Esophagus muscularis mucosa (tissue), 4 donors: ENCODE measurements around the gene PTPRN2. TPM values are rescaled to one million over a fixed set of nuclear protein-coding genes. Genes with fewer than 3 reads are reported as not detected.

Experiments
- DNase-seq: peaks from one replicate; pipeline ENCODE4 v3.0.0-alpha.2; 2017; ENCODE audit errors: extremely low spot score
- H3K27ac ChIP-seq, 4 donors: fragments of 200-600 bp; sonication (generic); replicated peaks in 1 of 4; 1 replicate in 3 of 4; 2 replicates in 1 of 4; pipeline ENCODE4 v1.5.1; 2016 to 2019; ENCODE audit warnings: mild to moderate bottlenecking in 1 of 4
- H3K27me3 ChIP-seq, 4 donors: fragments of 200-600 bp; sonication (generic); one replicate each; pipeline versions ENCODE4 v1.5.1 to v1.6.0; 2016 to 2019
- H3K36me3 ChIP-seq, 4 donors: fragments of 200-600 bp; sonication (generic); one replicate each; pipeline ENCODE4 v1.5.1; 2016 to 2019
- H3K4me1 ChIP-seq, 4 donors: fragments of 200-600 bp; sonication (generic); one replicate each; pipeline ENCODE4 v1.5.1; 2016 to 2019
- H3K4me3 ChIP-seq, 4 donors: fragments of 200-600 bp; sonication (generic); 1 replicate in 2 of 4; 2 replicates in 2 of 4; pipeline ENCODE4 v1.5.1; 2016 to 2019; ENCODE audit warnings: mild to moderate bottlenecking in 4 of 4, moderate library complexity in 1 of 4
- H3K9me3 ChIP-seq, 4 donors: fragments of 200-600 bp; sonication (generic); 1 replicate in 3 of 4; 2 replicates in 1 of 4; pipeline ENCODE4 v1.5.1; 2016 to 2019
- EP300 ChIP-seq: sonication (generic); formaldehyde crosslinking; IDR thresholded peaks from one replicate; pipeline ENCODE4 v1.6.1; 2017; ENCODE audit warnings: antibody characterized with exemption
- POLR2A ChIP-seq: fragments of 450-650 bp; IDR thresholded peaks from one replicate; pipeline ENCODE4 v1.6.1; 2017; ENCODE audit warnings: antibody characterized with exemption, moderate library complexity, mild to moderate bottlenecking, low read depth
- POLR2AphosphoS5 ChIP-seq, 2 donors: sonication (generic); formaldehyde crosslinking; IDR thresholded peaks; one replicate each; pipeline ENCODE4 v1.6.1; 2017; ENCODE audit warnings: antibody characterized with exemption in 2 of 2
- WGBS: methylation state at CpG from one replicate; pipeline ENCODE4 v1.1.5; 2018; 5-methylcytosine and 5-hydroxymethylcytosine counted together
- intact Hi-C: fragments of 100-400 bp; cut with DNase I; formaldehyde crosslinking; loops from one replicate; pipeline ENCODE4 v1.15.1; 2023
- total RNA-seq, 4 donors: library from RNA; depleted of rRNA; stranded (reverse); fragments of >200 nt; gene quantifications; one replicate each; pipeline versions ENCODE4 v1.1.0 to v1.2.1, GENCODE V29; 2016
- TF ChIP-seq, protein P1 (sequence below), 3 experiments: fragments of 200-600 bp in 2 of 3; fragments of 450-650 bp in 1 of 3; sonication (generic) in 2 of 3; IDR thresholded peaks; one replicate each; pipeline ENCODE4 v1.5.1; 2017 to 2019; ENCODE audit warnings: antibody characterized with exemption in 3 of 3, mild to moderate bottlenecking in 2 of 3, moderate library complexity in 1 of 3

PTPRN2 gene
- total RNA-seq, 4 donors from 2014 or later, result 2.1 to 3.1 (median 3.1) TPM

DNA sequence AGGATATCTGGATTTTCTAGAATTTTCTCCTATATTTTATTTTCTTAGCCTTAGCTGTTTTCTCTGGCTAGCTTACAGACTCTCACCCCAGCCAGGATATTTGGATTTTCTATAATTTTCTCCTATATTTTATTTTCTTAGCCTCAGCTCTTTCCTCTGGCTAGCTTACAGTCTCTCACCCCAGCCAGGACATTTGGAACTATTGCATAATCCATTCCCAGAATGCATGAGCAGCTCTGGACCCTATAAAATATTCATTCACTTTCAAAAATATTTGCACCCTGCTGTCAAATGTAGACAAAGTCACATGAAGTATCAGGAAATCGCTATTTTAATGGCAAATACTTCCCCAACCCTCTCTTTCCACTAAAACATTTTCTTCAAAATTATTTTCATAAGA lies 952.0 kb downstream of the PTPRN2 start:
- Histone ChIP-seq H3K27me3 (peaks cover 0 to 32% (median 0%) of the 10 kb centered on the region in 4 donors), H3K36me3 (no peaks in the 10 kb centered on the region), H3K9me3 (peaks cover 0 to 16% (median 9%) of the 10 kb centered on the region in 4 donors), H3K4me1 (no peaks in the 10 kb centered on the region), H3K27ac (no peak overlapping the region), H3K4me3 (no peak overlapping the region)
- 89% methylated on average over 1 of the region's 1 CpG for WGBS
- intact Hi-C loops, result no loop called here
- TF ChIP-seq EP300, result no peak
- TF ChIP-seq, protein P1, sequence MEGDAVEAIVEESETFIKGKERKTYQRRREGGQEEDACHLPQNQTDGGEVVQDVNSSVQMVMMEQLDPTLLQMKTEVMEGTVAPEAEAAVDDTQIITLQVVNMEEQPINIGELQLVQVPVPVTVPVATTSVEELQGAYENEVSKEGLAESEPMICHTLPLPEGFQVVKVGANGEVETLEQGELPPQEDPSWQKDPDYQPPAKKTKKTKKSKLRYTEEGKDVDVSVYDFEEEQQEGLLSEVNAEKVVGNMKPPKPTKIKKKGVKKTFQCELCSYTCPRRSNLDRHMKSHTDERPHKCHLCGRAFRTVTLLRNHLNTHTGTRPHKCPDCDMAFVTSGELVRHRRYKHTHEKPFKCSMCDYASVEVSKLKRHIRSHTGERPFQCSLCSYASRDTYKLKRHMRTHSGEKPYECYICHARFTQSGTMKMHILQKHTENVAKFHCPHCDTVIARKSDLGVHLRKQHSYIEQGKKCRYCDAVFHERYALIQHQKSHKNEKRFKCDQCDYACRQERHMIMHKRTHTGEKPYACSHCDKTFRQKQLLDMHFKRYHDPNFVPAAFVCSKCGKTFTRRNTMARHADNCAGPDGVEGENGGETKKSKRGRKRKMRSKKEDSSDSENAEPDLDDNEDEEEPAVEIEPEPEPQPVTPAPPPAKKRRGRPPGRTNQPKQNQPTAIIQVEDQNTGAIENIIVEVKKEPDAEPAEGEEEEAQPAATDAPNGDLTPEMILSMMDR (IDR thresholded peaks at IDR 0.05), result no peak
- TF ChIP-seq POLR2A, result no peak
- TF ChIP-seq POLR2AphosphoS5 (IDR thresholded peaks at IDR 0.05), result no peak
- no peak for DNase-seq

DNA sequence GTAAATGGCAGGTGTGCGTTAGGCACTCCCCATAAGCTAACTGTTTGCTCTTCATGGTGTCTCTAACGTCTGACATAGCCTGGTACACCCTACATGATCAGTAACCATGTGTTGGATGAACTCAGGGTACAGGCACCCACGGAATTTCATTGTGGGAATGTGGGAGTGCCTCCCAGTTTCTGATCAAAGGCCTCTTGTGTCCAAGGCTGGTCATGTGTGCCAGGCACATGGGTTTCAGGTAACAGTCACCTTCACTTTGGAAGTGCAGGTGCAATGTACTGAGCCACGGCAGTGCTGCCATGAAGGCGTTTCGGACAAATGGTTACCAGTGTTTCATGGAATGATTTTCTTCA lies 952.5 kb downstream of the PTPRN2 start:
- H3K36me3 ChIP-seq, result no peaks in the 10 kb centered on the region
- no peaks in the 10 kb centered on the region for H3K4me1 ChIP-seq
- H3K4me3 ChIP-seq, result no peak overlapping the region
- DNase-seq, result no peak
- peaks cover 0 to 11% (median 4%) of the 10 kb centered on the region in 4 donors for H3K9me3 ChIP-seq
- TF ChIP-seq, protein P1 (IDR thresholded peaks at IDR 0.05), result no peak
- TF ChIP-seq EP300 (no peak), POLR2AphosphoS5 (IDR thresholded peaks at IDR 0.05) (no peak), POLR2A (no peak)
- H3K27me3 ChIP-seq, result peaks cover 0 to 36% (median 0%) of the 10 kb centered on the region in 4 donors
- intact Hi-C loops, result no loop called here
- no peak overlapping the region for H3K27ac ChIP-seq
- WGBS, result 95% methylated on average over 4 of the region's 6 CpGs

DNA sequence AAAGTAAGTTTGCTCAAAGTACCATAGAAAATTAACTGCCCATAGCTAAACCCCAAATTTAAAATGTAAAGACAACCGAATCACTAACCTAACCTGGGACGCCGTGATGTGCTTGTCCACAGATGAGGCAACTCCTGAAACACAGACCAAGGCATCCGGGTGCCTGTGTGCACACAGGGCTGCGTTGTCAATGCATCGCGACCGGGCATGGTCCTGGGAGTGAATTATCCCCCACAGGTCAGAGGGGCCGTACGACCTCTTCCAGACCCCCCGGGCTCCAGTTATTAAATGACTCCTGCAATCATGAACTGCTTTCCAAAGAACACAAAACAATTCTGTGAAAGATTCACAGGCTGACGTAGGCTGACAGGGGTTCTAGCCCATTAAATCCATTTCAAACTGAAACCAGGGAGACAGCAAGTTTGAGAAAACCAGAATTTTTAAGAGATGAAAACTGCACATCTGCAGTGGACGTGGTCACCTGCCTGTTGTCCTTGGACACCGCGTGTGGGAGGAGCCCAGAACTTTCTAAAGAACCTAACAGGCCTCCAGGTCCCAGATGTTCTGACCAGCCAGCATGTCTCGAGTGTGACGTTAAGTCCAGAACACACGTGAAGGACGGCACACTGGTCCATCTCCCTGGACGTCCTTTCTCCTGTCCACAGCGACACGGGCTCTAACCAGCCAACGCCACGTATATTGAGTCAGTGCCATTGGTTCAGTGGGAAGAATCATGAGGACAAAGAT lies 953.0 kb downstream of the PTPRN2 start:
- Histone ChIP-seq H3K36me3 (no peaks in the 10 kb centered on the region), H3K4me3 (no peak overlapping the region), H3K27ac (no peak overlapping the region), H3K27me3 (peaks cover 0 to 36% (median 0%) of the 10 kb centered on the region in 4 donors), H3K4me1 (no peaks in the 10 kb centered on the region), H3K9me3 (peaks cover 0 to 6% (median 0%) of the 10 kb centered on the region in 4 donors)
- TF ChIP-seq EP300 (no peak), POLR2AphosphoS5 (IDR thresholded peaks at IDR 0.05) (no peak)
- no peak for DNase-seq
- 90% methylated on average over 23 of the region's 24 CpGs for WGBS
- intact Hi-C loops, result no loop called here

DNA sequence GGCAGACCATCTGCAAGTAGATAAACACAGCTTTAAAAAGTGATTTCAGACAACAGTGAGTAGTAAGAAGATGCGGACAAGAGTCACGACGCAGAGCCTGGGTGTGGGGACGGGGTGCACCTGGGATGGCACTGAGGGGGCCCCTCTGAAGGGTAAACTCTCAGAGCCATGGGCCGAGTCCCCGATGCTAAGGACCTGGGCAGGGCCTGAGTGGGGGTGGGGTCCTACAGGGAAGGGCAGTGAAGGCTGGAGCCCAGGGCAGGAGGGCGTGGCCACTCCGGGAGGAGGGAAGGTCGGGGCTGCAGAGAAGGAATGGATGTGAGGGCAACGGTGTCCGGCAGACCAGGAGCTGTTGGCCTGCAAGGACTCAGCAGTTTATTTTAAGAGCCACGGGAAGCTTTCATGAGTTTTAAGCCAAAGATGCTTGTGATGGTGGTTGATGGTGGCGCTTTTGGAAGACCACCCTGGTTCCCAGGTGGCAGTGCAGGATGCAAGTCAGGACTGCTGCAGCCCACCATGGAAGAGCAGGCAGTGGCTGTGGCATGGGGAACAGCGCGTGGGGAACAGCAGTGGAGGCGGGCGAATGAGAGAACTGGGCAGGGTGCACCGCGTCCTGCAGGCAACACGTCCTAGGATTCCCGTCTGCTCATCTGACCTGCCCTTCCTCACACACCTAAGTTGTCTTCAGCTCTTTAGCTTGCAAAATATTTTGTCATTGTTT lies 954.0 kb downstream of the PTPRN2 start:
- Histone ChIP-seq H3K9me3 (no peaks in the 10 kb centered on the region), H3K4me3 (no peak overlapping the region), H3K27me3 (peaks cover 0 to 45% (median 0%) of the 10 kb centered on the region in 4 donors), H3K27ac (no peak overlapping the region), H3K36me3 (no peaks in the 10 kb centered on the region), H3K4me1 (no peaks in the 10 kb centered on the region)
- TF ChIP-seq, protein P1 (IDR thresholded peaks at IDR 0.05), result no peak
- no peak for TF ChIP-seq EP300
- TF ChIP-seq POLR2A, result no peak
- no peak for TF ChIP-seq POLR2AphosphoS5 (IDR thresholded peaks at IDR 0.05)
- 68% methylated on average over 19 of the region's 21 CpGs for WGBS
- intact Hi-C loops, result no loop called here
- DNase-seq, result no peak

DNA sequence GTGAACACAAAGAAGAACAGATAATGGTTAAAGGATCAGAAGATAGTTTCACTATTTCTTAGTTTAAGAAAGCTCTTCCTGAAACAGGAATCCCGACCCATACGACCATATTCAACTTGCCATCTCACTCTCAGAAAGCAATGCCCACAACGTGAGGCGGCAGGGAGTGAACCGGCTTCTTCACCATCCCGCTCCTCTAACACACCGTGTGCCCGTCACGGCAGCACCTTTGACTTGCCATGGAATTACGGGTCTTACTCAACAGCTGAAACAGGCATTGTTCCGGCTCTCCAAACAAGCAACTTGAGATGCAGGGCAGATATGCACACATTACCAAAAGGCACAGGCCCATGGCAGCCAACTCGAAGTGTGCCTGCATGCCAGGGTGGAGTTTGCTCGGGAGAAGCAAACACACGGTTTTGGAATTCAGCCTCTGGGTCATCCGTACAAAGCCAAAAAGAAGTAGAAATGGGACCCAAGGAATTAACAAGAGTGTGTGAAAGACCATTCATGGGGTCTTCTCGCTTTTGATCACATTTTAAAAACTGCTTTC lies 957.2 kb downstream of the PTPRN2 start:
- no peak for DNase-seq
- no peak for TF ChIP-seq EP300
- TF ChIP-seq POLR2AphosphoS5 (IDR thresholded peaks at IDR 0.05), result no peak
- TF ChIP-seq, protein P1 (IDR thresholded peaks at IDR 0.05), result no peak
- TF ChIP-seq POLR2A, result no peak
- Histone ChIP-seq H3K27me3 (peaks cover 0 to 36% (median 0%) of the 10 kb centered on the region in 4 donors), H3K9me3 (no peaks in the 10 kb centered on the region), H3K4me1 (no peaks in the 10 kb centered on the region), H3K4me3 (no peak overlapping the region), H3K27ac (no peak overlapping the region), H3K36me3 (no peaks in the 10 kb centered on the region)
- 81% methylated on average over 16 of the region's 16 CpGs for WGBS
- intact Hi-C loops, result no loop called here
